Measurements from ENCODE around the gene LSM14B.

DNA sequence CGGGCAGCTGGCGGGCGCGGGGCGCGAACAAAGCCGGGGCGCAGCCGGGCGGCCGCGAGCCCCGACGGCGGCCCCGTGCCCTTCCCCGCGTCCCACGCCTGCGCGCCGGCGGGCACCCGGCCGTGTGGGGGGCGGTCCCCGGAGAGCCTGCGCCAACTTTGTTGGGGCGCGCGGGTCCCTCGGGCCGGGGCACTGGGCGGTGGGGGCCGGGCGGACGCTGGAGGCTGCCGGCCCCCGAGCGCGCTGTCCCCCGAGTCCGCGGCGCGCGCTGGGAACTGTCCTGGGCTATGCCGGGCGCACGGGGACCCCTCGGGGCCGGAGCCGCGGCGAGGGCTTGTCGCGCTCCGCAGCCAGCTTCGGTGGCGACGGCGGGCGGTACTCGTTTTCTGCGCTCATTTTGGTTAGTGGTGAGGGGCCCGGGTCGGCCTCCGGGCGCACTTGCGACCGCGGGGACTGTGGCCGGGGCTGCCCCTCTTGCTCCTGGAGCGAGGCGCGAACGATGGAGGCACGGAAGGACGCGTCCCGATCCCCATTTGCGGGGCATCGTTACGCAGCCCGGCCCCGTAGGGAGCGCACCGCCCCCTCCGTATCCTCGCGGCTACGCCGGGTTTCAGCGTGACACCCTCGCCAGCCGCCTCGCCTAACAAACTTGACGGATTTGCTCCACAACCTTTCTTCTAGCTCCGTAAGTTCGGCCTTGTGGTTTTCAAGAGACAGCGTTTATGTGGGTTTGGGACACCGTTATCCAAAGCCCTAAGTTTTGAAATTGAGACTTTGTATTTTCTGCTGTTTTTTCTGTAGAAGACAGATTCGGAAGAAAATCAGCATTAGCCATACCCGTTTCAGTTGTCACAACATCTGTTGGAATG is 21.9 kb downstream of the LSM14B start:
- TF ChIP-seq CTCF (conservative IDR thresholded peaks at IDR 0.05) (no peak), ZFX (IDR thresholded peaks at IDR 0.05) (0 out of 2 replicates have a peak, but pooled peaks have one; percentile 7)
